Mucosa of stomach (tissue), 1 donor: ENCODE measurements around the gene SCAF1.
A peak's percentile ranks its signal among the peaks of the same experiment; 100 is the strongest.

Experiments
- H3K27me3 ChIP-seq: one replicate; pipeline ENCODE4 v1.7.0; 2013; ENCODE audit warnings: mild to moderate bottlenecking, low read length; ENCODE audit not compliant: control insufficient read depth, insufficient read depth
- H3K36me3 ChIP-seq: one replicate; pipeline ENCODE4 v1.7.0; 2013; ENCODE audit warnings: low read length; ENCODE audit not compliant: control insufficient read depth, insufficient read depth
- H3K4me1 ChIP-seq: one replicate; pipeline ENCODE4 v1.7.0; 2013; ENCODE audit warnings: mild to moderate bottlenecking, low read length; ENCODE audit not compliant: control insufficient read depth, insufficient read depth
- H3K4me3 ChIP-seq: one replicate; pipeline ENCODE4 v1.7.0; 2013; ENCODE audit warnings: low read length
- H3K9ac ChIP-seq: one replicate; pipeline ENCODE4 v1.7.0; 2013; ENCODE audit warnings: mild to moderate bottlenecking, low read length, moderate library complexity
- H3K9me3 ChIP-seq: one replicate; pipeline ENCODE4 v1.7.0; 2013; ENCODE audit warnings: mild to moderate bottlenecking, low read length, moderate library complexity; ENCODE audit not compliant: control insufficient read depth
- donor health status: Pancreatic carcinoma.

SCAF1 gene

GRCh38 chr19:49664171-49665035 lies 22.4 kb downstream of the SCAF1 start:
- Histone ChIP-seq H3K4me3 (peak overlapping the region; percentile 89), H3K36me3 (peaks cover 9% of the 10 kb centered on the region), H3K4me1 (peaks cover 14% of the 10 kb centered on the region), H3K9me3 (no peaks in the 10 kb centered on the region), H3K27me3 (no peaks in the 10 kb centered on the region), H3K9ac (peak overlapping the region; percentile 61)

- Histone ChIP-seq H3K27me3 (no peaks in the 10 kb centered on the region), H3K36me3 (peaks cover 4% of the 10 kb centered on the region), H3K9me3 (no peaks in the 10 kb centered on the region), H3K4me1 (peaks cover 14% of the 10 kb centered on the region), H3K4me3 (peak overlapping the region; percentile 89), H3K9ac (peak overlapping the region; percentile 61)
These were observed 23.0 kb downstream of the SCAF1 start for GRCh38 chr19:49665036-49665350.

DNA sequence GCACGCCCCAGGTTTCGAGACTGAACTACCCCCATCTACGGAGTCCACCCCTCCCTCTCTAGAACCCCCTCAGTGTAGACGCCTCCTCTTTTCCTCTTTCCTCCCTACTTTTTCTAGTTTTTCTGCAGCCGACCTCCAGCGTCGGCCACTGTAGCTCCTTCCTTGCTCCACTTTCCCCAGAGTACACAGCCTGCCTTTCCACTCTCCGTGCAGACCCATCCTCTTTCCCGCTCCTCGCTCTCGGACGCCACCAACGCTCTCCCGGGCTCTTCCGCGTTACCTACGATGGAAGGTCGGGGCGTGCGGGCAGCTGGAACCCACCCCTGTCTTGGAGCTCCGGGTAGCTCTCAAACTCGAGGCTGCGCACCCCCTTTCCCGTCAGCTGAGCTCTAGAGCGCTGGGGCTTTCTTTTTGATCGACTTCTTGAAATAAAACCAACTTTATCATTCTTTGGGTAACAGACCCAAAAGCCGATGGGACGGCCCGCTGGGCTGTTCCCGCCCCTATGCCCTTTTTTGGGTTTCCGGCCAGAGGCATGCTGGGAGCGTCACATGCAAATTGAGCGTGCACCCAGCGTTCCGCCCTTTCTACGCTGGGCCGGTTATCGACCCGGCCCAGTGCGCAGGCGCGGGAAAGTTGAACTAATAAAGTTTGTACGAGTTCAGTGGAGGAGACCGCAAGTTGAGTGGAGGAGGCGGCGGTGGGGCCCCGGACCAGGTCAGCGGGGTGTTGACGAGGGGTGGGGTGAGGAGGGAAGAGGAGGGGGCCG lies 23.5 kb downstream of the SCAF1 start, which contains the start of the genes BCL2L12 and IRF3:
Gene BCL2L12 (plus strand): TSS at position 583 of the 769 bp plus-strand sequence. CDS start 760 bp downstream, outside the sequence.
Gene IRF3 (minus strand): TSS at position 507 of the 769 bp plus-strand sequence. CDS start 1,019 bp downstream, outside the sequence.
- H3K9ac ChIP-seq = peak within 1 kb of the TSS; percentile 61
- no peaks in the 10 kb centered on the region for H3K9me3 ChIP-seq
- peaks cover 14% of the 10 kb centered on the region for H3K4me1 ChIP-seq
- peaks cover 4% of the 10 kb centered on the region for H3K36me3 ChIP-seq
- H3K4me3 ChIP-seq = peak within 1 kb of the TSS; percentile 89
- no peaks in the 10 kb centered on the region for H3K27me3 ChIP-seq

- Histone ChIP-seq H3K4me1 (peaks cover 14% of the 10 kb centered on the region), H3K36me3 (peaks cover 4% of the 10 kb centered on the region), H3K9ac (peak overlapping the region; percentile 61), H3K9me3 (no peaks in the 10 kb centered on the region), H3K4me3 (peak overlapping the region; percentile 89), H3K27me3 (no peaks in the 10 kb centered on the region)
These were observed 24.1 kb downstream of the SCAF1 start for GRCh38 chr19:49666120-49666444.

DNA sequence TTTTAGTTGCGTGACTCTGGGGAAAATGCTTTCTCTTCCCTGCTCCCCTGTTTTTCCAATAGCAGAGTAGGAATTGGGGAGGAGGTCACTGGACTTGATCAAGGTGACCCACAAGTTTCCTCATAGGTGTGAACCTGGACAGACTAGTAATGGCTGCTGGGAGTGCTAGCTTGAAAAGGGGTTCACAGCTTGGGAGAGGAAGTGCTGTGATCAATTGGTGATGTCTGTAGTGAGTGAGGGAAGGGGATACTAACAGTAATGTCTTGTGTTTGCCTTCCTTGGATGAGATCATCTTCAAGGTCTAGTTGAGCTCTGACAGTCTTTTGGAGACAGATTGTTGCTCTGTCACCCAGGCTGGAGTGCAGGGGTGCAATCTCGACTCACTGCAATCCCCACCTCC lies 25.5 kb downstream of the SCAF1 start:
- Histone ChIP-seq H3K27me3 (no peaks in the 10 kb centered on the region), H3K4me3 (no peak overlapping the region), H3K36me3 (no peaks in the 10 kb centered on the region), H3K9me3 (no peaks in the 10 kb centered on the region), H3K9ac (no peak overlapping the region), H3K4me1 (peaks cover 22% of the 10 kb centered on the region)

- Histone ChIP-seq H3K36me3 (no peaks in the 10 kb centered on the region), H3K27me3 (no peaks in the 10 kb centered on the region), H3K4me1 (peaks cover 18% of the 10 kb centered on the region), H3K9me3 (no peaks in the 10 kb centered on the region), H3K4me3 (no peak overlapping the region), H3K9ac (no peak overlapping the region)
These were observed 27.5 kb downstream of the SCAF1 start for GRCh38 chr19:49669516-49669915.

DNA sequence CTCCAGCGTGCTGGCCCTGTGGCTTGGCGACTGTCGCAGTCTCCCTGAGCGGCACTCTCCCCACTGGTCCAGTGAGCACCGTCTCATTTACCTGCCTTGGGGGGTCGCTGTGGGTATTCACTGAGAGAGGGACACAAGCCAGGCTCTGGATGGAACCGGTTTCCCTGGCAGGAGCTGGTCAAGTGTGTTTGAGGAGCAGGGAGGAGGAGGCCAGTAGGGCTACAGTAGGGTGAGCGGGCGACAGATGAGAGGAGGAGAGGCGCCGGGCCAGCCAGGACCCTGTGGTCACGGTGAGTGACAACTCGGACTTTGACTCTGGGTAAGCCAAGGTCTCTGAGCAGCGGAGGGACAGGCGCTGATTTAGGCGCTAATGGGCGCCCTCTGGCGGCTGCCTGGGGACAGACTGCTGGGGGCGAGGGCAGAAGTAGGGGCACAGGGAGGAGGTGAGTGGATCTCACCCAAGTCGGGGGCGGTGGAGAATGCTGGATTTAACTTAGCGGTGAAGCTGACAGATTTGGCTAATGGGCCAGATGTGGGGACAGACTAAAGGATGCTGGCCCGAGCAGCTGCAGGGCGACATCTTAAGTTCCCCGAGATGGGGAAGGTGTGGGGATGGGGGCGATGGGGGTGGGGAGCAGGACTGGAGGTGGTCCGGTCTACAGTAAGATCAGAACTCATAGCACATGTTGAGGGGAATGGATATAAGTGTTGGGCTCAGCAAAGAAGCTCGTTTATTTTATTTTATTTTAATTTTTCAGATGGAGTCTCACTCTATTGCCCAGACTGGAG lies 30.3 kb downstream of the SCAF1 start:
- Histone ChIP-seq H3K4me3 (peak overlapping the region; percentile 25), H3K9ac (peak overlapping the region; percentile 64), H3K36me3 (no peaks in the 10 kb centered on the region), H3K9me3 (no peaks in the 10 kb centered on the region), H3K4me1 (peaks cover 13% of the 10 kb centered on the region), H3K27me3 (no peaks in the 10 kb centered on the region)

GRCh38 chr19:49676136-49676783 lies 34.3 kb downstream of the SCAF1 start:
- Histone ChIP-seq H3K27me3 (no peaks in the 10 kb centered on the region), H3K9ac (peak overlapping the region; percentile 77), H3K4me1 (peaks cover 20% of the 10 kb centered on the region), H3K36me3 (no peaks in the 10 kb centered on the region), H3K4me3 (peak overlapping the region; percentile 10), H3K9me3 (no peaks in the 10 kb centered on the region)

GRCh38 chr19:49676784-49677230 lies 34.8 kb downstream of the SCAF1 start:
- Histone ChIP-seq H3K36me3 (peaks cover 1% of the 10 kb centered on the region), H3K4me3 (peak overlapping the region; percentile 58), H3K27me3 (no peaks in the 10 kb centered on the region), H3K4me1 (peaks cover 18% of the 10 kb centered on the region), H3K9ac (peak overlapping the region; percentile 78), H3K9me3 (no peaks in the 10 kb centered on the region)

- H3K4me3 ChIP-seq = peak within 1 kb of the TSS; percentile 58
- peaks cover 7% of the 10 kb centered on the region for H3K36me3 ChIP-seq
- H3K9ac ChIP-seq = peak within 1 kb of the TSS; percentile 78
- H3K9me3 ChIP-seq = no peaks in the 10 kb centered on the region
- H3K27me3 ChIP-seq = no peaks in the 10 kb centered on the region
- H3K4me1 ChIP-seq = peaks cover 13% of the 10 kb centered on the region
These were observed 35.4 kb downstream of the SCAF1 start, which contains the start of gene PRMT1 for GRCh38 chr19:49677231-49677900. Gene PRMT1 (plus strand): TSS chr19:49677271. CDS start chr19:49677281, 10 bp downstream.
